GM18508 (cell line): ENCODE results near the gene PTH2.
A peak's percentile ranks its signal among the peaks of the same experiment; 100 is the strongest.
"Not testable (repeated sequence)": the region's sequence is repeated elsewhere in the genome, so short reads cannot be mapped to it uniquely, and the experiment has no call there.

Experiments used
- ATAC-seq: cut with Tn5 transposase; IDR thresholded peaks from one replicate; pipeline ENCODE4 v1.9.1; 2021; ENCODE audit warnings: moderate number of reproducible peaks; ENCODE audit not compliant: insufficient read depth, unreplicated experiment

The PTH2 gene

GRCh38 chr19:49450405-49450804 is 27.2 kb upstream of the PTH2 start:
- ATAC-seq: no peak

DNA sequence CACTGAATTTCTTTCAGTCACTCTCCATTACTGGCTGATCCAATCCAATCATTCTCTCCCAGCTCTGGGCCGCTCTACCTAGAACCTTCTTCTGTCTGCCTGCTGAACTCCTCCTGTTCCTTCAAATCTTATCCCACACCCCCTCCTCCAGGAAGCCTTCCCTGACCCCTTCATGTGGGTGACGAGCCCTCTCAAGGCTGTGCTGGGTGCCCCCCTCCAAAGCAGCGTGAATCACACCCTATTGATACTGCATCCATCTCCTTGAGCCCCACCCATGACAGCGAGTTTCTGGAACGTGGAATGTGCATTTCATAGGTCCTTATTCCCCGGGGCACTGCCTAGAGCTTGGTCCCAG is 25.2 kb upstream of the PTH2 start:
- no peak for ATAC-seq

GRCh38 chr19:49447485-49448431 is 24.5 kb upstream of the PTH2 start:
- ATAC-seq: no peak

DNA sequence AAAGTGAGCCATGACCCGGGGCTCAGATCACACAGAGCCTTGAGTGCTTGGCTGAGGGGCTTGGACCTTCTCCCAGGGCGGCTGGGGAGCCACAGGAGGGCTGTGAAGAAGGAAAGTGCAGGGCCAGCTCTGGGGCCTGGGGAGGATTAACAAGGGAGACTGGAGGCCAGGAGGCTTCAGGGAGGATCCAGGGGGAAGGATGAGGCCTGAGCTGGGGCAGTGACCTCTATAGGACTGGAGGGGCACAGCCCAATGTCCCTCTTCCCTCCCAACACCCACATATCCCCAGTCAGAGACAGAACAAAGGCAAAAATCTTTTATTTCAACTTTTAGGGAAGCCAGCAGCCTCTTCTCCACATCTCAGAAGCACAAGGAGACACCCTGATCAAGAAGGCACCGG is 22.8 kb upstream of the PTH2 start:
- no peak for ATAC-seq

DNA sequence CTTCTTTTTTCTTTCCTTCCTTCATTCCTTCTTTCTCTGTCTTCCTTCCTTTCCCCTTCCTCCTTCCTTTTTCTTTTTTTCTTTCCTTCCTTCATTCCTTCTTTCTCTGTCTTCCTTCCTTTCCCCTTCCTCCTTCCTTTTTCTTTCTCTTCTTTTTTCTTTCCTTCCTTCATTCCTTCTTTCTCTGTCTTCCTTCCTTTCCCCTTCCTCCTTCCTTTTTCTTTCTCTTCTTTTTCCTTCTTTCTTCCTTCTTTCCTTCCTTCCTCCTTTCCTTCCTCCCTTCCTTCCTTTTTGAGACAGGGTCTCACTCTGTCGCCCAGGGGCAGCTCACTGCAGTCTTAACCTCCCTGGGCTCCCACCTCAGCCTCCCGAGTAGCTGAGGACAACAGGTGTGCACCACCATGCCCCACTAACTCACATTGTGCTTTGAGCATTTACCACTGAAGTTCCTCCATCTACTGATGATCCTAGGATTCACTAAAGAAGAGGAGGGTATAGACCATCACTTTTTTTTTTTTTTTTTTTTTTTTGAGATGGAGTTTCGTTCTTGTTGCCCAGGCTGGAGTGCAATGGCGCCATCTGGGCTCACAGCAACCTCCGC is 21.0 kb upstream of the PTH2 start:
- not testable (repeated sequence) for ATAC-seq

- ATAC-seq: peak; percentile 51
Measured at GRCh38 chr19:49443366-49444099, 20.3 kb upstream of the PTH2 start.

DNA sequence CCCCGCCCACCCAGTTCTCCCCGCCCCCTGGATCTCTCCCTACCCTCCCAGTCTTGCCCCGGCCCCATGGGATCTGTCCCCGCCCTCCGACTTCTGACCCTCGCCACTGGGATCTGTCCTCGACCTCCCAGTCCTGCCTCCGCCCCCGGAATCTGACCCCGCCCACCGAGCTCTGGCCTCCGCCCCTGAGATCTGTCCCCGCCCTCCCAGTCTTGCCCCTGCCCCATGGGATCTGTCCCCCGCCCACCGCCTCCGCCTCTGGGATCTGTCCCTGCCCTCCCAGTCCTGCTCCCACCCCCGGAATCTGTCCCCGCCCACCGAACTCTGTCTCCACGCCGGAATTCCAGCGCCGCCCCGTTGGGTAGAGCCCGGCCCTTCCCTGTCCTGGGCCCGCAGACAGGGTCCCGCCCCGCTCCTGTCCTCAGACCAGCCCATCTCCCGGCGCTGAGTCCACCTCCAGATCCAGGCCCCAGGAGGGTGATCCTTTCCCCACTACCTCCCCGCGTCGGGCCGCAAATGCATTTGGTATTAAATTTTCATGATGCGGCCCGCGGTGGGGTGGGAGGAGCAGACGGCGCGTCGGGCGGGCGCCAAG is 19.6 kb upstream of the PTH2 start:
- no peak for ATAC-seq

DNA sequence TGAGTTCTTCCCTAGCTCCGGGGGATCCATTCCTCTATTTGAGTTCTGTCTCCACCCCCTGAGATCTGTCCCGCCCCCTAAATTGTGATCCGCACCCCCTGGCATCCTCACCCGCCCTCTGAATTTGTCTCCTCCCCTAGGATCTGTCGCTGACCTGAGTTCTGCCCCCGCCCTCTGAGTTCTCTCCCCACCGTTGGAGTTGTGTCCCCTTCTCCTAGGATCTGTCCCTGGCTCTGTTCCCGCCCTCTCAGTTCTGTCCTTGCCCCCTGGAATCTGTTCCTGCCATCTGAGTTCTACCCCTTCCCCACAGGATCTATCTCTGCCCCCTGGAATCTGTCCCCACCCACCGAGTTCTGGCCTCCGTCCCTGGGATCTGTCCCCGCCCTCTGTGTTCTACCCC is 19.1 kb upstream of the PTH2 start:
- no peak for ATAC-seq

- no peak for ATAC-seq
Measured at GRCh38 chr19:49441960-49442350, 18.7 kb upstream of the PTH2 start.

DNA sequence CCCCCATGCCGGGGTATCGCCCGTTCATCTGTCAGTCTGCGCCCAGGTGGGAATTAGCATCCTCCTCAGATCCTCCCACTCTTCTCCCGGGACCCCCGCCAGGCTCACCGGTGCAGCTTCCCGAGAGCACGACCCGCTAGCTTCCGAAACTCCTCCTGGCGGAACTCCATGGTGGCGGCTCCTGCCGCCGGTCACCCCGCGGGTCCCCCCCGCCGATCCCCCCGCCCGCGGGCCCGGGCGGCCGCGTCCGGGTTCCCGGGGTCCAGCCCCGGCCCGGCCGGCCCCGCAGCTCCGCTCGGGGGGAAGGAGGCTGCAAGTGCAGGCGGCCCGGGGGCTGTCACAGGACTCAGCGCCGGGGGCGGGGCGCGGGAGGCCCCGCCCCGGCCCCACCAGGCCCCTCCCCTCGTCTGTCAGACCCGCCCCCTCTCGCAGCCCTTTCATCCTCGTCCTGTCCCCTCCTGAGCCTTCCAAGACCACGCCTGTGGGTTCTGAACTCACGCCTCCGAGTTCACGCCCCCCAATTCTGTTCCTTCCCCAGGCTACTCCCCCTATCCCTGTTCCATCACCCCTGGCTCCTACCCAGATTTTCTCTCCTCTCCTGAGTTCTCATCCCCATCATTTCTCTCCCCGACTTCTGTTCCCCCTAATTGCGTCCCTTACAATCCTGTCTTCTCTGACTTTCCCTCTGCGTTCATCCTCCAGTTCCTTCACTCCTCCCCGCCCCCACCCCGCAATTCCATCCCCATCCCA is 18.1 kb upstream of the PTH2 start, which contains the start of gene SLC17A7:
TSS of gene SLC17A7 (minus strand) at position 318 of the 750 bp plus-strand sequence. CDS start at position 170, 148 bp downstream.
- ATAC-seq: no peak

GRCh38 chr19:49440439-49441209 is 17.4 kb upstream of the PTH2 start:
- ATAC-seq: no peak

- no peak for ATAC-seq
Measured at GRCh38 chr19:49439836-49440235, 16.6 kb upstream of the PTH2 start.

- ATAC-seq: no peak
Measured at GRCh38 chr19:49438261-49438660, 15.0 kb upstream of the PTH2 start.

GRCh38 chr19:49437231-49437630 is 14.0 kb upstream of the PTH2 start:
- no peak for ATAC-seq

DNA sequence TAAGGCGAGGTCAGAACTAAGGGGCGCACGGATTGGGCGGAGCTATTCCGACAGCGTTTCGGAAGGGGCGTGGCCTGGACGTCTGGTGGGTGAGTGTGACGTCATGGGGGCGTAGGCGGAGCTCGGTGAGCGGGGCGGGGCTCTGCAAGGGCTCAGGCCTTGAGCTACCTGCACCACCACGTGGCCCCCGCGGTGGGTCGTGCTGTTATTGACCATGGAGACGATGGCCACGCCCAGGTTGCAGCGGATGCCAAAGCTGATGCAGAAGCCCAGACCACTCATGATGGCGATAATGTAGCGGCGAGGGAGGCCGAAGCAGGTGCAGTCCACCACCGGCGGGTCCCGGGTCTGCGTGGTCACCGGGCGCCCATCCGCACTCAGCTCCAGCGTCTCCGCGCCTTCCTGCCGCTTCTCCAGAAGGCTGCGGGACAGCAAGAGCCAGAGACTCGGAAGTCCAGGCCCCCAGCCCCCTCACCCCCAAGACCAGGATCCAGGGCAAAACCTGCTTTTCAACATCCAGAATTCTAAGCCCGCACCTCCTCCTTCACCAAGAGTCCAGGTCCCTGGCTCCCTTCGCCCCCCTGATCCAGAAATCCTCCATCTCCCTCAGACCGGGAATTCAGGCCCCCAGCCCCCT is 13.3 kb upstream of the PTH2 start:
- ATAC-seq: no peak

GRCh38 chr19:49435670-49436069 is 12.4 kb upstream of the PTH2 start:
- no peak for ATAC-seq

- no peak for ATAC-seq
Measured at GRCh38 chr19:49434907-49435583, 11.8 kb upstream of the PTH2 start.

DNA sequence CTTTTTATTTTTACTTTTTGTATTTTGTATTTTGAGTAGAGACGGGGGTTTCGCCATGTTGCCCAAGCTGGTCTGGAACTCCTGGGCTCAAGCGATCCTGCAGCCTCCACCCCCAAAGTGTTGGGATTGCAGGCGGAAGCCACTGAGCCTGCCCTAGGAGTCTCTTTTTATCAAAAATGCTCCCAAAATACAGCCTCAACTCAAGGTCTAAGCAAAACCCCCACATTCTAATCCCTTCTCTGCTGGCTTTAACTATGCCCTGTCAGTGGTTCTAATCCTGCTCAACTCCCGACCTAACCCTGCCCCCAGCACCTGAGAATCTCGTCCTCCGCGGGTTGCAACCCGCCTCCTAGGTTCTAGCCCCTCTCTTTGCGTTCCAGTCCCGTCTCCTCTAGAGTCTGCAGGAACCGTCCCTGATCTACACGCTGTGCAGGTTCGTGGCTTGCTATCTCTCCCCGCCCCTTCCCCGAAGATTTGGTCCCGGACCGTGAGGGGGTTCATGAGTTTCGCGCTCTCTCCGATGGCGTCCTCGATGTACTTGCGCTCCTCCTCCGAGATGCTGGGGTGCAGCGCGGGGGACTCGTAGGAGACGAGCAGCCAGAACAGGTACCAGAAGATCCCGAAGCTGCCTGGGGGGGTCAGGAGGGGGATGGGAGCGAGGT is 10.1 kb upstream of the PTH2 start:
- no peak for ATAC-seq
